WTC11 (cell line): ENCODE results near the gene TSPAN5.

Experiments
- FOXJ3 ChIP-seq: sonication (generic); formaldehyde crosslinking; IDR thresholded peaks from 2 replicates; pipeline ENCODE4 v1.9.0; 2021; ENCODE audit warnings: missing genetic modification reagents, mild to moderate bottlenecking, borderline replicate concordance
- NFYB ChIP-seq: sonication (generic); formaldehyde crosslinking; conservative IDR thresholded peaks from 2 replicates; pipeline ENCODE4 v1.8.0; 2022; ENCODE audit warnings: low read depth, missing genetic modification reagents
- NR2C2 ChIP-seq: sonication (generic); formaldehyde crosslinking; IDR thresholded peaks from 2 replicates; pipeline ENCODE4 v1.8.0; 2022; ENCODE audit warnings: mild to moderate bottlenecking, missing genetic modification reagents
- USF1 ChIP-seq: sonication (generic); formaldehyde crosslinking; IDR thresholded peaks from 2 replicates; pipeline ENCODE4 v1.8.0; 2022; ENCODE audit warnings: mild to moderate bottlenecking, missing genetic modification reagents
- ZBTB21 ChIP-seq: sonication (generic); formaldehyde crosslinking; IDR thresholded peaks from 2 replicates; pipeline ENCODE4 v1.8.1; 2023; ENCODE audit warnings: mild to moderate bottlenecking, missing genetic modification reagents, borderline replicate concordance
- TF ChIP-seq, protein P1 (sequence below): fragments of 200-600 bp; IDR thresholded peaks from 2 replicates; pipeline ENCODE4 v1.8.0; 2022; ENCODE audit warnings: antibody characterized with exemption

GRCh38 chr4:98672583-98673287 lies 14.3 kb upstream of the TSPAN5 start:
- TF ChIP-seq FOXJ3 = no peak
- no peak for TF ChIP-seq NFYB
- TF ChIP-seq, protein P1, sequence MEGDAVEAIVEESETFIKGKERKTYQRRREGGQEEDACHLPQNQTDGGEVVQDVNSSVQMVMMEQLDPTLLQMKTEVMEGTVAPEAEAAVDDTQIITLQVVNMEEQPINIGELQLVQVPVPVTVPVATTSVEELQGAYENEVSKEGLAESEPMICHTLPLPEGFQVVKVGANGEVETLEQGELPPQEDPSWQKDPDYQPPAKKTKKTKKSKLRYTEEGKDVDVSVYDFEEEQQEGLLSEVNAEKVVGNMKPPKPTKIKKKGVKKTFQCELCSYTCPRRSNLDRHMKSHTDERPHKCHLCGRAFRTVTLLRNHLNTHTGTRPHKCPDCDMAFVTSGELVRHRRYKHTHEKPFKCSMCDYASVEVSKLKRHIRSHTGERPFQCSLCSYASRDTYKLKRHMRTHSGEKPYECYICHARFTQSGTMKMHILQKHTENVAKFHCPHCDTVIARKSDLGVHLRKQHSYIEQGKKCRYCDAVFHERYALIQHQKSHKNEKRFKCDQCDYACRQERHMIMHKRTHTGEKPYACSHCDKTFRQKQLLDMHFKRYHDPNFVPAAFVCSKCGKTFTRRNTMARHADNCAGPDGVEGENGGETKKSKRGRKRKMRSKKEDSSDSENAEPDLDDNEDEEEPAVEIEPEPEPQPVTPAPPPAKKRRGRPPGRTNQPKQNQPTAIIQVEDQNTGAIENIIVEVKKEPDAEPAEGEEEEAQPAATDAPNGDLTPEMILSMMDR = no peak
- TF ChIP-seq USF1 (CRISPR knock-in tag) = no peak
- no peak for TF ChIP-seq ZBTB21 (CRISPR knock-in tag)
- TF ChIP-seq NR2C2 = no peak
